NCI-H2227 treated with DMSO at 0.1 percent for 48 hours (cell line): ENCODE data around the gene PPP1R17.
A peak's percentile ranks its signal among the peaks of the same experiment; 100 is the strongest.

Experiments used
- DNase-seq: peaks from one replicate; lab custom pipeline; 2025; lab: John Stamatoyannopoulos, UW

The PPP1R17 gene

GRCh38 chr7:31702354-31702753 is 15.3 kb downstream of the PPP1R17 start:
- no peak for DNase-seq

- DNase-seq: no peak
Observed at GRCh38 chr7:31705377-31705776, 18.4 kb downstream of the PPP1R17 start.

- no peak for DNase-seq
Observed at GRCh38 chr7:31707089-31707488, 20.1 kb downstream of the PPP1R17 start.

GRCh38 chr7:31710171-31710570 is 23.2 kb downstream of the PPP1R17 start:
- no peak for DNase-seq

- DNase-seq: no peak
Observed at GRCh38 chr7:31716355-31716754, 29.3 kb downstream of the PPP1R17 start.

GRCh38 chr7:31720366-31720765 is 33.4 kb downstream of the PPP1R17 start:
- DNase-seq: no peak

GRCh38 chr7:31724696-31725095 is 37.7 kb downstream of the PPP1R17 start:
- DNase-seq: no peak

GRCh38 chr7:31729195-31729804 is 42.3 kb downstream of the PPP1R17 start:
- no peak for DNase-seq

GRCh38 chr7:31734456-31734855 is 47.4 kb downstream of the PPP1R17 start:
- DNase-seq: no peak

GRCh38 chr7:31735991-31736982 is 49.3 kb downstream of the PPP1R17 start:
- DNase-seq: peak; percentile 64

- DNase-seq: no peak
Observed at GRCh38 chr7:31741852-31742251, 54.8 kb downstream of the PPP1R17 start.

GRCh38 chr7:31744294-31744874 is 57.4 kb downstream of the PPP1R17 start:
- DNase-seq: peak; percentile 55

GRCh38 chr7:31747553-31747952 is 60.5 kb downstream of the PPP1R17 start:
- no peak for DNase-seq

GRCh38 chr7:31748084-31748483 is 61.1 kb downstream of the PPP1R17 start:
- no peak for DNase-seq

GRCh38 chr7:31751726-31752125 is 64.7 kb downstream of the PPP1R17 start:
- no peak for DNase-seq
